Thoracic aorta (tissue), 2 donors: ENCODE data around the gene UBA5. TPM values are rescaled to one million over a fixed set of nuclear protein-coding genes. Genes with fewer than 3 reads are reported as not detected.

Experiments
- ATAC-seq: fragments of 150-250 bp; one replicate; pipeline ENCODE4 v1.8.0; 2017; ENCODE audit warnings: low read depth; ENCODE audit not compliant: insufficient number of reproducible peaks, low FRiP score
- DNase-seq: peaks from one replicate; pipeline ENCODE4 v3.0.0-alpha.2; 2020; ENCODE audit warnings: low spot score
- H3K27ac ChIP-seq, 2 donors: fragments of 200-600 bp; sonication (generic); 1 replicate in 1 of 2; 2 replicates in 1 of 2; pipeline ENCODE4 v1.5.1; 2016; ENCODE audit warnings: mild to moderate bottlenecking in 2 of 2, moderate library complexity in 2 of 2
- H3K27me3 ChIP-seq: fragments of 200-600 bp; sonication (generic); replicated peaks from 2 replicates; pipeline ENCODE4 v1.6.0; 2016; ENCODE audit warnings: mild to moderate bottlenecking; ENCODE audit not compliant: insufficient read depth
- H3K36me3 ChIP-seq: fragments of 200-600 bp; sonication (generic); one replicate; pipeline ENCODE4 v1.5.1; 2016
- H3K4me1 ChIP-seq, 2 donors: fragments of 200-600 bp; sonication (generic); 1 replicate in 1 of 2; 2 replicates in 1 of 2; pipeline versions ENCODE4 v1.5.1 to v1.6.0; 2016; ENCODE audit warnings: low read depth in 2 of 2, mild to moderate bottlenecking in 1 of 2; ENCODE audit not compliant: control insufficient read depth in 1 of 2
- H3K4me3 ChIP-seq: fragments of 200-600 bp; sonication (generic); 2 replicates; pipeline ENCODE4 v1.5.1; 2016; ENCODE audit warnings: mild to moderate bottlenecking
- H3K9me3 ChIP-seq: fragments of 200-600 bp; sonication (generic); 2 replicates; pipeline ENCODE4 v1.5.1; 2016
- CTCF ChIP-seq: fragments of 200-600 bp; sonication (generic); IDR thresholded peaks from one replicate; pipeline ENCODE4 v1.5.1; 2019; ENCODE audit warnings: antibody characterized with exemption
- total RNA-seq, 2 donors: library from RNA; depleted of rRNA; stranded (reverse); fragments of >200 nt; gene quantifications; one replicate each; pipeline versions ENCODE4 v1.1.0 to v1.2.3, GENCODE V29; 2016

Gene UBA5
- total RNA-seq, 2 donors from 2014 or later = 26.4 to 52.4 TPM

- TF ChIP-seq CTCF = no peak
- Histone ChIP-seq H3K27me3 (no peaks in the 10 kb centered on the region), H3K27ac (no peak overlapping the region), H3K9me3 (no peaks in the 10 kb centered on the region), H3K4me1 (peaks cover 25 to 42% of the 10 kb centered on the region in 2 donors), H3K4me3 (no peak overlapping the region), H3K36me3 (no peaks in the 10 kb centered on the region)
- ATAC-seq (no peak), DNase-seq (no peak)
Measured at GRCh38 chr3:132662212-132662611, 2.1 kb downstream of the UBA5 start.

- H3K27ac ChIP-seq = no peak overlapping the region
- H3K27me3 ChIP-seq = no peaks in the 10 kb centered on the region
- no peak for TF ChIP-seq CTCF
- no peak for DNase-seq
- no peaks in the 10 kb centered on the region for H3K9me3 ChIP-seq
- no peak for ATAC-seq
- no peaks in the 10 kb centered on the region for H3K36me3 ChIP-seq
- no peak overlapping the region for H3K4me3 ChIP-seq
- H3K4me1 ChIP-seq = peaks cover 21 to 36% of the 10 kb centered on the region in 2 donors
Measured at GRCh38 chr3:132665230-132665745, 5.2 kb downstream of the UBA5 start.

- H3K4me1 ChIP-seq = peaks cover 5 to 11% of the 10 kb centered on the region in 2 donors
- H3K27me3 ChIP-seq = no peaks in the 10 kb centered on the region
- H3K9me3 ChIP-seq = no peaks in the 10 kb centered on the region
- H3K27ac ChIP-seq = peak overlapping the region; percentile 16 to 19
- no peak overlapping the region for H3K4me3 ChIP-seq
- peaks cover 15% of the 10 kb centered on the region for H3K36me3 ChIP-seq
- DNase-seq (no peak), ATAC-seq (no peak)
- no peak for TF ChIP-seq CTCF
Measured at GRCh38 chr3:132669256-132669777, 9.2 kb downstream of the UBA5 start.

- Histone ChIP-seq H3K4me3 (no peak overlapping the region), H3K27me3 (no peaks in the 10 kb centered on the region), H3K27ac (no peak overlapping the region), H3K36me3 (peaks cover 42% of the 10 kb centered on the region), H3K4me1 (no peaks in the 10 kb centered on the region), H3K9me3 (no peaks in the 10 kb centered on the region)
- ATAC-seq (no peak), DNase-seq (no peak)
- no peak for TF ChIP-seq CTCF
Measured at GRCh38 chr3:132675408-132675807, 15.3 kb downstream of the UBA5 start.

GRCh38 chr3:132679911-132680310 is 19.8 kb downstream of the UBA5 start:
- DNase-seq (no peak), ATAC-seq (no peak)
- Histone ChIP-seq H3K9me3 (no peaks in the 10 kb centered on the region), H3K4me1 (no peaks in the 10 kb centered on the region), H3K27me3 (no peaks in the 10 kb centered on the region), H3K27ac (no peak overlapping the region), H3K4me3 (no peak overlapping the region), H3K36me3 (peaks cover 47% of the 10 kb centered on the region)
- TF ChIP-seq CTCF = no peak
